OCI-LY1 (cell line): ENCODE data around the gene CACNG4.

ENCODE experiments used
- H2AFZ ChIP-seq: fragments of 200-600 bp; sonication (generic), shearing (Covaris generic); 2 replicates; pipeline ENCODE4 v1.6.0; 2014; ENCODE audit warnings: antibody characterized with exemption, mild to moderate bottlenecking, low read length
- H3F3A ChIP-seq: fragments of 200-600 bp; sonication (generic), shearing (Covaris generic); 2 replicates; pipeline ENCODE4 v1.6.0; 2014; ENCODE audit warnings: mild to moderate bottlenecking, antibody characterized with exemption, low read length, moderate library complexity; ENCODE audit not compliant: insufficient read depth
- H3K27ac ChIP-seq: fragments of 200-600 bp; sonication (generic); 2 replicates; pipeline ENCODE4 v1.5.1; 2014; ENCODE audit warnings: low read length, mixed run types, mild to moderate bottlenecking, low read depth; ENCODE audit not compliant: poor library complexity, severe bottlenecking
- H3K27me3 ChIP-seq: fragments of 200-600 bp; sonication (generic); 2 replicates; pipeline ENCODE4 v1.6.0; 2014; ENCODE audit warnings: antibody characterized with exemption, mild to moderate bottlenecking, low read length, moderate library complexity; ENCODE audit not compliant: insufficient read depth
- H3K36me3 ChIP-seq: fragments of 200-600 bp; sonication (generic); 2 replicates; pipeline ENCODE4 v1.6.1; 2014; ENCODE audit warnings: mild to moderate bottlenecking, antibody characterized with exemption, low read length, moderate library complexity, mixed read lengths; ENCODE audit not compliant: insufficient read depth
- H3K4me1 ChIP-seq: fragments of 200-600 bp; sonication (generic); 2 replicates; pipeline ENCODE4 v1.5.1; 2014; ENCODE audit warnings: mild to moderate bottlenecking, low read length, moderate library complexity; ENCODE audit not compliant: insufficient read depth, severe bottlenecking
- H3K4me2 ChIP-seq: fragments of 200-600 bp; sonication (generic), shearing (Covaris generic); 2 replicates; pipeline ENCODE4 v1.6.1; 2014; ENCODE audit warnings: low read length
- H3K4me3 ChIP-seq: fragments of 200-600 bp; sonication (generic); 2 replicates; pipeline ENCODE4 v1.5.1; 2014; ENCODE audit warnings: low read length, low read depth, mild to moderate bottlenecking, mixed read lengths; ENCODE audit not compliant: poor library complexity, severe bottlenecking
- H3K79me2 ChIP-seq: fragments of 200-600 bp; shearing (Covaris generic); 2 replicates; pipeline ENCODE4 v1.6.1; 2016; ENCODE audit warnings: mixed run types, low read length, mixed read lengths; ENCODE audit not compliant: insufficient read depth
- H3K9ac ChIP-seq: fragments of 200-600 bp; sonication (generic), shearing (Covaris generic); 2 replicates; pipeline ENCODE4 v1.6.1; 2014; ENCODE audit warnings: mild to moderate bottlenecking, low read length, mixed read lengths
- H3K9me2 ChIP-seq: fragments of 200-600 bp; sonication (generic), shearing (Covaris generic); 2 replicates; pipeline ENCODE4 v1.6.1; 2014; ENCODE audit warnings: low read depth, mild to moderate bottlenecking, low read length, mixed read lengths
- H3K9me3 ChIP-seq: fragments of 200-600 bp; shearing (Covaris generic); 2 replicates; pipeline ENCODE4 v1.6.1; 2014; ENCODE audit warnings: low read length, mixed read lengths
- H4K20me1 ChIP-seq: fragments of 200-600 bp; sonication (generic), shearing (Covaris generic); 2 replicates; pipeline ENCODE4 v1.6.0; 2016; ENCODE audit warnings: mild to moderate bottlenecking, low read length; ENCODE audit not compliant: insufficient read depth
- CTCF ChIP-seq: fragments of 200-600 bp; sonication (generic), shearing (Covaris generic); IDR thresholded peaks from 2 replicates; pipeline ENCODE4 v1.5.1; 2017; ENCODE audit warnings: mild to moderate bottlenecking, antibody characterized with exemption, low read length, moderate library complexity, mixed read lengths
- EZH2 ChIP-seq: fragments of 200-600 bp; sonication (generic), shearing (Covaris generic); IDR thresholded peaks from 2 replicates; pipeline ENCODE4 v1.8.0; 2017; ENCODE audit warnings: borderline replicate concordance, mixed run types, mild to moderate bottlenecking, antibody characterized with exemption, low read length, moderate library complexity, mixed read lengths

The CACNG4 gene

GRCh38 chr17:67015001-67015400 lies 50.5 kb downstream of the CACNG4 start:
- TF ChIP-seq EZH2 (no peak), CTCF (no peak)
- no peaks in the 10 kb centered on the region for H4K20me1 ChIP-seq
- no peaks in the 10 kb centered on the region for H3K4me1 ChIP-seq
- no peak overlapping the region for H3K9ac ChIP-seq
- no peak overlapping the region for H3K4me2 ChIP-seq
- H2AFZ ChIP-seq = no peak overlapping the region
- H3F3A ChIP-seq = no peaks in the 10 kb centered on the region
- peaks cover 4% of the 10 kb centered on the region; the same call in 1 of the 2 replicates for H3K27me3 ChIP-seq
- no peaks in the 10 kb centered on the region for H3K79me2 ChIP-seq
- H3K36me3 ChIP-seq = no peaks in the 10 kb centered on the region
- no peaks in the 10 kb centered on the region for H3K9me2 ChIP-seq
- H3K27ac ChIP-seq = no peak overlapping the region
- no peak overlapping the region for H3K4me3 ChIP-seq
- H3K9me3 ChIP-seq = no peaks in the 10 kb centered on the region

GRCh38 chr17:67016039-67016762 lies 51.7 kb downstream of the CACNG4 start:
- Histone ChIP-seq H3K27me3 (peaks cover 4% of the 10 kb centered on the region; the same call in 1 of the 2 replicates), H3K4me3 (no peak overlapping the region), H2AFZ (no peak overlapping the region), H3K36me3 (no peaks in the 10 kb centered on the region), H3K9ac (no peak overlapping the region), H3K27ac (no peak overlapping the region), H3K4me2 (no peak overlapping the region), H3F3A (no peaks in the 10 kb centered on the region), H4K20me1 (no peaks in the 10 kb centered on the region), H3K9me3 (no peaks in the 10 kb centered on the region), H3K4me1 (no peaks in the 10 kb centered on the region), H3K79me2 (no peaks in the 10 kb centered on the region), H3K9me2 (no peaks in the 10 kb centered on the region)
- peak; percentile 15; the same call in 1 of the 2 replicates for TF ChIP-seq CTCF
- no peak for TF ChIP-seq EZH2

GRCh38 chr17:67017910-67018309 lies 53.4 kb downstream of the CACNG4 start:
- Histone ChIP-seq H3K9me3 (no peaks in the 10 kb centered on the region), H3K27ac (no peak overlapping the region)
- TF ChIP-seq EZH2 (no peak), CTCF (no peak)

More at GRCh38 chr17:67017910-67018309, 53.4 kb downstream of the CACNG4 start:
- Histone ChIP-seq H3F3A (no peaks in the 10 kb centered on the region), H2AFZ (no peak overlapping the region), H3K4me2 (no peak overlapping the region), H3K4me3 (no peak overlapping the region), H3K36me3 (no peaks in the 10 kb centered on the region), H3K9ac (no peak overlapping the region), H3K79me2 (no peaks in the 10 kb centered on the region), H3K4me1 (no peaks in the 10 kb centered on the region), H4K20me1 (no peaks in the 10 kb centered on the region), H3K9me2 (no peaks in the 10 kb centered on the region), H3K27me3 (no peaks in the 10 kb centered on the region)
